Measurements from ENCODE around the gene ENDOD1.
"Not testable (repeated sequence)": the region's sequence is repeated elsewhere in the genome, so short reads cannot be mapped to it uniquely, and the experiment has no call there.

ENDOD1 gene

GRCh38 chr11:95102733-95103132 lies 13.1 kb downstream of the ENDOD1 start:
- no peak for DNase-seq (ENCODE audit: low read depth in 2 of 2)

GRCh38 chr11:95103701-95104100 lies 14.1 kb downstream of the ENDOD1 start:
- no peak for DNase-seq (ENCODE audit: low read depth in 2 of 2)

GRCh38 chr11:95104121-95104830 lies 14.6 kb downstream of the ENDOD1 start:
- DNase-seq (ENCODE audit: low read depth in 2 of 2) = no peak

- no peak for DNase-seq (ENCODE audit: low read depth in 2 of 2)
Observed at GRCh38 chr11:95104856-95105255, 15.2 kb downstream of the ENDOD1 start.

GRCh38 chr11:95108159-95108611 lies 18.5 kb downstream of the ENDOD1 start:
- DNase-seq (ENCODE audit: low read depth in 2 of 2) = no peak

GRCh38 chr11:95108671-95109551 lies 19.3 kb downstream of the ENDOD1 start:
- no peak for DNase-seq (ENCODE audit: low read depth in 2 of 2)

- not testable (repeated sequence) for DNase-seq (ENCODE audit: low read depth in 2 of 2)
Observed at GRCh38 chr11:95111471-95111870, 21.8 kb downstream of the ENDOD1 start.

- DNase-seq (ENCODE audit: low read depth in 2 of 2) = no peak
Observed at GRCh38 chr11:95111923-95112540, 22.4 kb downstream of the ENDOD1 start.

GRCh38 chr11:95115597-95115996 lies 26.0 kb downstream of the ENDOD1 start:
- no peak for DNase-seq (ENCODE audit: low read depth in 2 of 2)

GRCh38 chr11:95119361-95120060 lies 29.9 kb downstream of the ENDOD1 start:
- no peak for DNase-seq (ENCODE audit: low read depth in 2 of 2)

GRCh38 chr11:95121698-95122097 lies 32.1 kb downstream of the ENDOD1 start:
- DNase-seq (ENCODE audit: low read depth in 2 of 2) = no peak

GRCh38 chr11:95123556-95123955 lies 33.9 kb downstream of the ENDOD1 start:
- DNase-seq (ENCODE audit: low read depth in 2 of 2) = no peak

GRCh38 chr11:95128602-95129001 lies 39.0 kb downstream of the ENDOD1 start:
- DNase-seq (ENCODE audit: low read depth in 2 of 2) = no peak

- no peak for DNase-seq (ENCODE audit: low read depth in 2 of 2)
Observed at GRCh38 chr11:95132956-95133355, 43.3 kb downstream of the ENDOD1 start.

GRCh38 chr11:95134491-95134890 lies 44.8 kb downstream of the ENDOD1 start:
- DNase-seq (ENCODE audit: low read depth in 2 of 2) = no peak

GRCh38 chr11:95135155-95135554 lies 45.5 kb downstream of the ENDOD1 start:
- no peak for DNase-seq (ENCODE audit: low read depth in 2 of 2)

- no peak for DNase-seq (ENCODE audit: low read depth in 2 of 2)
Observed at GRCh38 chr11:95135880-95136279, 46.2 kb downstream of the ENDOD1 start.

- not testable (repeated sequence) for DNase-seq (ENCODE audit: low read depth in 2 of 2)
Observed at GRCh38 chr11:95136747-95137146, 47.1 kb downstream of the ENDOD1 start.

- DNase-seq (ENCODE audit: low read depth in 2 of 2) = no peak
Observed at GRCh38 chr11:95137299-95137698, 47.7 kb downstream of the ENDOD1 start.

- DNase-seq (ENCODE audit: low read depth in 2 of 2) = no peak
Observed at GRCh38 chr11:95138448-95138847, 48.8 kb downstream of the ENDOD1 start.

- DNase-seq (ENCODE audit: low read depth in 2 of 2) = no peak
Observed at GRCh38 chr11:95140397-95141033, 50.9 kb downstream of the ENDOD1 start.
